Caco-2 (cell line): ENCODE measurements around the gene SLC35G6. TPM values are rescaled to one million over a fixed set of nuclear protein-coding genes. Genes with fewer than 3 reads are reported as not detected.

ENCODE experiments used
- BruUV-seq: library from RNA; stranded (reverse); fragments of 400-500 nt; replicated peaks from 2 replicates; lab custom pipeline; 2021; lab: Mats Ljungman, UMichigan
- CTCF ChIA-PET: fragments of 300-600 bp; sonication (Branson Sonifier 250); formaldehyde crosslinking; loops from one replicate; lab custom pipeline; 2022; ENCODE audit warnings: antibody characterized with exemption; lab: Charles Lee
- POLR2A ChIA-PET: fragments of 300-600 bp; sonication (Branson Sonifier 250); formaldehyde crosslinking; loops from one replicate; lab custom pipeline; 2022; ENCODE audit warnings: antibody characterized with exemption; lab: Charles Lee
- DNase-seq, 2 experiments: peaks; one replicate each; pipeline versions ENCODE4 v3.0.0 to v3.0.0-alpha.2; 2020 to 2022
- H3K27me3 ChIP-seq: replicated peaks from 2 replicates; pipeline ENCODE4 v1.6.0; 2011; ENCODE audit warnings: low read length; ENCODE audit not compliant: control insufficient read depth, insufficient read depth
- H3K36me3 ChIP-seq: 2 replicates; pipeline ENCODE4 v1.5.1; 2011; ENCODE audit warnings: low read length; ENCODE audit not compliant: control insufficient read depth, insufficient read depth
- H3K4me1 ChIP-seq: fragments of 250-450 bp; sonication (Bioruptor Pico); 2 replicates; pipeline ENCODE4 v1.5.1; 2020; ENCODE audit warnings: mild to moderate bottlenecking
- H3K4me3 ChIP-seq: 2 replicates; pipeline ENCODE4 v1.5.1; 2011; ENCODE audit warnings: low read depth, mild to moderate bottlenecking, control low read depth, low read length
- H3K9me3 ChIP-seq: fragments of 250-450 bp; sonication (Bioruptor Pico); 2 replicates; pipeline ENCODE4 v1.5.1; 2020; ENCODE audit warnings: mild to moderate bottlenecking, moderate library complexity
- H3K27ac Mint-ChIP-seq: one replicate; pipeline ENCODE4 v1.8.0; 2022; ENCODE audit warnings: mixed read lengths; ENCODE audit not compliant: unreplicated experiment
- H3K27me3 Mint-ChIP-seq: one replicate; pipeline ENCODE4 v1.8.0; 2022; ENCODE audit warnings: mixed read lengths; ENCODE audit not compliant: insufficient read depth, unreplicated experiment
- H3K36me3 Mint-ChIP-seq: one replicate; pipeline ENCODE4 v1.8.0; 2022; ENCODE audit warnings: mild to moderate bottlenecking, mixed read lengths; ENCODE audit not compliant: insufficient read depth, unreplicated experiment
- H3K4me1 Mint-ChIP-seq: one replicate; pipeline ENCODE4 v1.8.0; 2022; ENCODE audit warnings: low read depth, mixed read lengths; ENCODE audit not compliant: unreplicated experiment
- H3K4me3 Mint-ChIP-seq: one replicate; pipeline ENCODE4 v1.8.0; 2022; ENCODE audit warnings: mild to moderate bottlenecking, moderate library complexity, mixed read lengths; ENCODE audit not compliant: unreplicated experiment
- H3K9me3 Mint-ChIP-seq: one replicate; pipeline ENCODE4 v1.8.0; 2022; ENCODE audit warnings: mixed read lengths; ENCODE audit not compliant: unreplicated experiment
- CTCF ChIP-seq, 2 experiments: fragments of 200-600 bp in 1 of 2; IDR thresholded peaks; 1 replicate in 1 of 2; 2 replicates in 1 of 2; pipeline versions ENCODE4 v1.5.1 to v1.8.0; 2011 to 2022; ENCODE audit warnings: antibody characterized with exemption in 1 of 2, control low read depth in 1 of 2, inconsistent platforms in 1 of 2, low read depth in 1 of 2, low read length in 1 of 2, mild to moderate bottlenecking in 1 of 2, moderate library complexity in 1 of 2; ENCODE audit not compliant: insufficient read depth in 1 of 2, severe bottlenecking in 1 of 2, unreplicated experiment in 1 of 2
- intact Hi-C: fragments of 100-400 bp; cut with micrococcal nuclease; formaldehyde crosslinking; loops from one replicate; pipeline ENCODE4 v1.10.0; 2022; ENCODE audit not compliant: unreplicated experiment
- total RNA-seq: library from RNA; stranded (reverse); gene quantifications from 2 replicates; pipeline ENCODE4 v1.2.3, GENCODE V29; 2022

SLC35G6 gene
- total RNA-seq, 1 experiment from 2014 or later: not detected

DNA sequence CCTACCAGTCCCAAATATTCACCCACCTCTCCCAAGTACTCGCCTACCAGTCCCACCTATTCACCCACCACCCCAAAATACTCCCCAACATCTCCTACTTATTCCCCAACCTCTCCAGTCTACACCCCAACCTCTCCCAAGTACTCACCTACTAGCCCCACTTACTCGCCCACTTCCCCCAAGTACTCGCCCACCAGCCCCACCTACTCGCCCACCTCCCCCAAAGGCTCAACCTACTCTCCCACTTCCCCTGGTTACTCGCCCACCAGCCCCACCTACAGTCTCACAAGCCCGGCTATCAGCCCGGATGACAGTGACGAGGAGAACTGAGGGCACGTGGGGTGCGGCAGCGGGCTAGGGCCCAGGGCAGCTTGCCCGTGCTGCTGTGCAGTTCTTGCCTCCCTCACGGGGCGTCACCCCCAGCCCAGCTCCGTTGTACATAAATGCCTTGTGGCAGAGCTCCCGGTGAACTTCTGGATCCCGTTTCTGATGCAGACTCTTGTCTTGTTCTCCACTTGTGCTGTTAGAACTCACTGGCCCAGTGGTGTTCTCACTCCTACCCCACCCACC lies 32.7 kb downstream of the SLC35G6 start:
- ChIA-PET CTCF (interaction anchor here (0.7 to 0.9 kb wide), 2 partner anchors 47 to 77 kb away, joined by 3 to 5 read pairs; no protein-coding TSS in a partner anchor), POLR2A (no interaction called here)
- no peaks in the 10 kb centered on the region for H3K27me3 ChIP-seq
- Mint-ChIP-seq H3K36me3 (peaks cover 33% of the 10 kb centered on the region), H3K4me1 (no peaks in the 10 kb centered on the region), H3K27ac (no peak overlapping the region), H3K9me3 (no peaks in the 10 kb centered on the region), H3K4me3 (no peak overlapping the region), H3K27me3 (no peaks in the 10 kb centered on the region)
- H3K9me3 ChIP-seq: no peaks in the 10 kb centered on the region
- intact Hi-C loops: loop anchor here (1.0 kb wide), 1 partner anchor 47 kb away; the partner anchor contains the start of gene SENP3
- no peaks in the 10 kb centered on the region for H3K36me3 ChIP-seq
- no peaks in the 10 kb centered on the region for H3K4me1 ChIP-seq
- H3K4me3 ChIP-seq: no peak overlapping the region
- no peak for DNase-seq
- no peak for TF ChIP-seq CTCF (IDR thresholded peaks at IDR 0.05; ENCODE audit: insufficient read depth in 1 of 2, low read depth in 1 of 2, low read length in 1 of 2, severe bottlenecking in 1 of 2, unreplicated experiment in 1 of 2)
- BruUV-seq: TSS peak; percentile 66

DNA sequence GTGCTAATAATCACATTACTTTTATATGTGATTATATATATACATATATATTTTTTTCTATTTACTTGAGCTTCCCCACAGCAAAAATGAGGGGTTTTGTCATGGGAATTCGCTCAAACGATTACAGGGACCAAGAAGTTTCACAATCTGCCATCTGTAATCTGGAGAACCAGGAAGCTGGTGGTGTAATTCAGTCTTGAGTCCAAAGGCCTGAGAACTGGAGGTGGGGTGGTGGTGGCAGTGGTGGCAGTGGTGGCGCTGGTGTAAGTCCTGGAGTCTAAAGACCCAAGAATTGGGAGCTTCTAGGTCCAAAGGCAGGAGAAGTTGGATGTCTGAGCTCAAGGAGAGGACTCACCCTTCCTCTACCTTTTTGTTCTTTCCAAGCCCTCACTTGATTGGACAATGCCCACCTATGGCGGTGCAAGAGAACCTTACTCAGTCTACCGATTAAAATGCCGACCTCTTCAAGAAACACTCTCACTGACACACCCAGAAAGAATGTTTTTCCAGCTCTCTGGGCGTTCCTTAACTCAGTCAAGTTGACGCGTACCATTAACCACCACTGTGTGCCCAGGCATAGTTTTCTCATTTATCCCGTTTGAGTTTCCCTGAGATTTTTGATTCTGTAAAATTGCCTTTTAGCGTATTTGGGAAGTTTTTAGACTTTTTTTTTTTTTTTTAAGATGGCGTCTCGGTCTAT lies 34.8 kb downstream of the SLC35G6 start:
- Mint-ChIP-seq H3K9me3 (no peaks in the 10 kb centered on the region), H3K27ac (no peak overlapping the region), H3K4me1 (no peaks in the 10 kb centered on the region), H3K36me3 (peaks cover 14% of the 10 kb centered on the region), H3K27me3 (no peaks in the 10 kb centered on the region), H3K4me3 (no peak overlapping the region)
- ChIA-PET POLR2A (interaction anchor here (0.8 kb wide), 1 partner anchor 36 kb away, joined by 4 read pairs; the partner anchor contains the start of gene ZBTB4), CTCF (interaction anchor here (0.6 to 1.0 kb wide), 2 partner anchors 45 to 78 kb away, joined by 3 to 5 read pairs; partner anchors contain the start of gene SENP3)
- Histone ChIP-seq H3K9me3 (no peaks in the 10 kb centered on the region), H3K4me3 (no peak overlapping the region), H3K36me3 (no peaks in the 10 kb centered on the region), H3K4me1 (no peaks in the 10 kb centered on the region), H3K27me3 (no peaks in the 10 kb centered on the region)
- no peak for DNase-seq
- no peak for TF ChIP-seq CTCF (IDR thresholded peaks at IDR 0.05; ENCODE audit: insufficient read depth in 1 of 2, low read depth in 1 of 2, low read length in 1 of 2, severe bottlenecking in 1 of 2, unreplicated experiment in 1 of 2)
- intact Hi-C loops: no loop called here
- no TSS peak for BruUV-seq

DNA sequence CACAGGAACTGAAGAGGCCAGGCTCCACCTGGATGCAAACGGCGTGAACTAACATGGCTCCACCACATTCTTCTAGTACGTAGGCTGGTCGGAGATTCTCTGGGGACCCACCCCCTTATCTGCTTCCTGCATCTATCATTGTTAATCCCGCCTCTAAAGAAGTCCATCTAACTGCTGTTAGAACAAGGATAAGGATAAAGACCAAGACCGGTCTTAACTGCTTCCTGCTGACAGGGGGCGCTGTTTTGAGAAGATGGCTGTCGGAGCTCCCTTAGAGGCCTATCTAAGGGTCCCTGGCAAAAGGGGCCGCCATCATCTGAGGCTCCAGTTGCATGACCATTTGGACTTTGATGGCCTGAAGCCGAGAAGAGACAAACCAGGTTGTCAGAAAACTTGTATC lies 41.8 kb downstream of the SLC35G6 start:
- no peak overlapping the region for H3K4me3 Mint-ChIP-seq
- no peak overlapping the region for H3K4me3 ChIP-seq
- ChIA-PET CTCF (no interaction called here), POLR2A (no interaction called here)
- no peaks in the 10 kb centered on the region for H3K4me1 ChIP-seq
- no peaks in the 10 kb centered on the region for H3K27me3 Mint-ChIP-seq
- H3K9me3 ChIP-seq: no peaks in the 10 kb centered on the region
- no peaks in the 10 kb centered on the region for H3K27me3 ChIP-seq
- H3K36me3 Mint-ChIP-seq: no peaks in the 10 kb centered on the region
- H3K4me1 Mint-ChIP-seq: no peaks in the 10 kb centered on the region
- TF ChIP-seq CTCF (IDR thresholded peaks at IDR 0.05; ENCODE audit: insufficient read depth in 1 of 2, low read depth in 1 of 2, low read length in 1 of 2, severe bottlenecking in 1 of 2, unreplicated experiment in 1 of 2): peak in 1 of 2 experiments; percentile 20
- H3K27ac Mint-ChIP-seq: no peak overlapping the region
- H3K9me3 Mint-ChIP-seq: no peaks in the 10 kb centered on the region
- H3K36me3 ChIP-seq: no peaks in the 10 kb centered on the region
- intact Hi-C loops: no loop called here
- no TSS peak for BruUV-seq
- DNase-seq: no peak
